ENCODE data around the gene GRHL1.

GRCh38 chr2:10028407-10028987, 77.0 kb downstream of the GRHL1 start:
- TF ChIP-seq CTCF (IDR thresholded peaks at IDR 0.05) (peak; percentile 7; the same call in 1 of the 2 replicates), ZFX (IDR thresholded peaks at IDR 0.05; ENCODE audit: borderline replicate concordance) (no peak)
